HepG2 (cell line): ENCODE measurements around the gene ZNF764. TPM values are rescaled to one million over a fixed set of nuclear protein-coding genes. Genes with fewer than 3 reads are reported as not detected.
A peak's percentile ranks its signal among the peaks of the same experiment; 100 is the strongest.

ENCODE experiments used
- HNRNPUL1 ChIP-seq: fragments of 200-400 bp; formaldehyde crosslinking; IDR thresholded peaks from 2 replicates; pipeline ENCODE4 v1.6.1; 2017; ENCODE audit warnings: low read depth, mild to moderate bottlenecking, low read length, moderate library complexity
- ZBTB33 ChIP-seq: sonication (generic); formaldehyde crosslinking; IDR thresholded peaks from 2 replicates; pipeline ENCODE4 v1.4.0; 2020; ENCODE audit warnings: missing genetic modification reagents
- ZFP62 ChIP-seq: sonication (generic); formaldehyde crosslinking; IDR thresholded peaks from 2 replicates; pipeline ENCODE4 v1.4.0; 2020; ENCODE audit warnings: missing genetic modification reagents
- ZNF17 ChIP-seq: sonication (generic); formaldehyde crosslinking; IDR thresholded peaks from 2 replicates; pipeline ENCODE4 v1.5.0; 2020; ENCODE audit warnings: mild to moderate bottlenecking, missing genetic modification reagents
- polyA plus RNA-seq, 8 experiments: library from polyadenylated mRNA; depleted of rRNA in 3 of 8; stranded (reverse) in 7 of 8; unstranded in 1 of 8; fragments of >200 nt; fragmentation: Illumina TruSeq in 4 of 8; extraction: Trizol in 4 of 8; gene quantifications; 2 replicates each; pipeline versions ENCODE4 v1.2.1 to v1.2.3, GENCODE V29; 2011 to 2016; ENCODE audit warnings: low read depth in 4 of 8, missing spikeins in 1 of 8, mixed read lengths in 1 of 8; ENCODE audit not compliant: insufficient read depth in 1 of 8
- total RNA-seq, 5 experiments: library from RNA; depleted of rRNA; stranded (reverse); fragments of >200 nt; fragmentation: Illumina TruSeq; extraction: Trizol; gene quantifications; 2 replicates each; pipeline ENCODE4 v1.2.3, GENCODE V29; 2016; ENCODE audit warnings: low read depth in 1 of 5
- TF ChIP-seq, protein P1 (sequence below): sonication (generic); formaldehyde crosslinking; IDR thresholded peaks from 2 replicates; pipeline ENCODE4 v1.4.0; 2020; ENCODE audit warnings: low read depth, missing genetic modification reagents

The ZNF764 gene
- total and polyA plus RNA-seq, 2 of the 13 experiments (the other 11 are each of a cell fraction or from before 2014, with no cell fraction given) = 4.1 to 9.1 TPM

- TF ChIP-seq ZFP62 (no peak), HNRNPUL1 (no peak), ZNF17 (no peak), ZBTB33 (CRISPR knock-in tag) (peak; percentile 73)
- TF ChIP-seq, protein P1, sequence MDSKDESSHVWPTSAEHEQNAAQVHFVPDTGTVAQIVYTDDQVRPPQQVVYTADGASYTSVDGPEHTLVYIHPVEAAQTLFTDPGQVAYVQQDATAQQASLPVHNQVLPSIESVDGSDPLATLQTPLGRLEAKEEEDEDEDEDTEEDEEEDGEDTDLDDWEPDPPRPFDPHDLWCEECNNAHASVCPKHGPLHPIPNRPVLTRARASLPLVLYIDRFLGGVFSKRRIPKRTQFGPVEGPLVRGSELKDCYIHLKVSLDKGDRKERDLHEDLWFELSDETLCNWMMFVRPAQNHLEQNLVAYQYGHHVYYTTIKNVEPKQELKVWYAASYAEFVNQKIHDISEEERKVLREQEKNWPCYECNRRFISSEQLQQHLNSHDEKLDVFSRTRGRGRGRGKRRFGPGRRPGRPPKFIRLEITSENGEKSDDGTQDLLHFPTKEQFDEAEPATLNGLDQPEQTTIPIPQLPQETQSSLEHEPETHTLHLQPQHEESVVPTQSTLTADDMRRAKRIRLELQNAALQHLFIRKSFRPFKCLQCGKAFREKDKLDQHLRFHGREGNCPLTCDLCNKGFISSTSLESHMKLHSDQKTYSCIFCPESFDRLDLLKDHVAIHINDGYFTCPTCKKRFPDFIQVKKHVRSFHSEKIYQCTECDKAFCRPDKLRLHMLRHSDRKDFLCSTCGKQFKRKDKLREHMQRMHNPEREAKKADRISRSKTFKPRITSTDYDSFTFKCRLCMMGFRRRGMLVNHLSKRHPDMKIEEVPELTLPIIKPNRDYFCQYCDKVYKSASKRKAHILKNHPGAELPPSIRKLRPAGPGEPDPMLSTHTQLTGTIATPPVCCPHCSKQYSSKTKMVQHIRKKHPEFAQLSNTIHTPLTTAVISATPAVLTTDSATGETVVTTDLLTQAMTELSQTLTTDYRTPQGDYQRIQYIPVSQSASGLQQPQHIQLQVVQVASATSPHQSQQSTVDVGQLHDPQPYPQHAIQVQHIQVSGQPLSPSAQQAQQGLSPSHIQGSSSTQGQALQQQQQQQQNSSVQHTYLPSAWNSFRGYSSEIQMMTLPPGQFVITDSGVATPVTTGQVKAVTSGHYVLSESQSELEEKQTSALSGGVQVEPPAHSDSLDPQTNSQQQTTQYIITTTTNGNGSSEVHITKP (CRISPR knock-in tag) = peak; percentile 29; the same call in 1 of the 2 replicates
Measured at GRCh38 chr16:30533146-30533522, 25.0 kb downstream of the ZNF764 start (continued).
